Osteoblast (primary cell): ENCODE data around the gene ATG16L2. TPM values are rescaled to one million over a fixed set of nuclear protein-coding genes. Genes with fewer than 3 reads are reported as not detected.
A peak's percentile ranks its signal among the peaks of the same experiment; 100 is the strongest.

Experiments
- DNase-seq: peaks from one replicate; pipeline ENCODE4 v3.0.0; 2011; ENCODE audit warnings: low spot score, mixed read lengths; ENCODE audit not compliant: insufficient read length; ENCODE audit errors: missing footprints
- H2AFZ ChIP-seq: 2 replicates; pipeline ENCODE4 v1.6.0; 2011; ENCODE audit warnings: mild to moderate bottlenecking, low read length
- H3K27ac ChIP-seq: 2 replicates; pipeline ENCODE4 v1.5.1; 2011; ENCODE audit warnings: mild to moderate bottlenecking, low read depth, low read length, moderate library complexity
- H3K27me3 ChIP-seq: 2 replicates; pipeline ENCODE4 v1.6.0; 2012; ENCODE audit warnings: mild to moderate bottlenecking, control low read depth, inconsistent platforms, low read length, moderate library complexity; ENCODE audit not compliant: insufficient read depth
- H3K36me3 ChIP-seq: 2 replicates; pipeline ENCODE4 v1.5.1; 2011; ENCODE audit warnings: mild to moderate bottlenecking, low read length, control low read depth, moderate library complexity; ENCODE audit not compliant: insufficient read depth
- H3K4me1 ChIP-seq: 2 replicates; pipeline ENCODE4 v1.5.1; 2011; ENCODE audit warnings: mild to moderate bottlenecking, low read length, control low read depth, moderate library complexity; ENCODE audit not compliant: insufficient read depth
- H3K4me2 ChIP-seq: 2 replicates; pipeline ENCODE4 v1.6.0; 2011; ENCODE audit warnings: mild to moderate bottlenecking, low read length; ENCODE audit not compliant: insufficient read depth
- H3K4me3 ChIP-seq: fragments of 200-600 bp; sonication (generic); 3 replicates; pipeline ENCODE4 v1.5.1; 2012; ENCODE audit warnings: mild to moderate bottlenecking, low read length, inconsistent platforms; ENCODE audit not compliant: insufficient read depth
- H3K79me2 ChIP-seq: 2 replicates; pipeline ENCODE4 v1.6.0; 2012; ENCODE audit warnings: mild to moderate bottlenecking, low read length, control low read depth, inconsistent platforms; ENCODE audit not compliant: insufficient read depth
- H3K9me3 ChIP-seq: 2 replicates; pipeline ENCODE4 v1.5.1; 2011; ENCODE audit warnings: low read depth, low read length, control low read depth
- H4K20me1 ChIP-seq: 2 replicates; pipeline ENCODE4 v1.6.0; 2012; ENCODE audit warnings: mild to moderate bottlenecking, low read length, control low read depth; ENCODE audit not compliant: insufficient read depth
- total RNA-seq: library from RNA; depleted of rRNA; stranded (reverse); fragments of >200 nt; gene quantifications from 2 replicates; pipeline ENCODE4 v1.2.3, GENCODE V29; 2012
- TF ChIP-seq, protein P1 (sequence below): IDR thresholded peaks from 2 replicates; pipeline ENCODE4 v1.5.1; 2011; ENCODE audit warnings: mild to moderate bottlenecking, low read depth, low read length, moderate library complexity; ENCODE audit errors: extremely low read depth

ATG16L2 gene
- total RNA-seq, 1 donor, result 11.9 TPM

DNA sequence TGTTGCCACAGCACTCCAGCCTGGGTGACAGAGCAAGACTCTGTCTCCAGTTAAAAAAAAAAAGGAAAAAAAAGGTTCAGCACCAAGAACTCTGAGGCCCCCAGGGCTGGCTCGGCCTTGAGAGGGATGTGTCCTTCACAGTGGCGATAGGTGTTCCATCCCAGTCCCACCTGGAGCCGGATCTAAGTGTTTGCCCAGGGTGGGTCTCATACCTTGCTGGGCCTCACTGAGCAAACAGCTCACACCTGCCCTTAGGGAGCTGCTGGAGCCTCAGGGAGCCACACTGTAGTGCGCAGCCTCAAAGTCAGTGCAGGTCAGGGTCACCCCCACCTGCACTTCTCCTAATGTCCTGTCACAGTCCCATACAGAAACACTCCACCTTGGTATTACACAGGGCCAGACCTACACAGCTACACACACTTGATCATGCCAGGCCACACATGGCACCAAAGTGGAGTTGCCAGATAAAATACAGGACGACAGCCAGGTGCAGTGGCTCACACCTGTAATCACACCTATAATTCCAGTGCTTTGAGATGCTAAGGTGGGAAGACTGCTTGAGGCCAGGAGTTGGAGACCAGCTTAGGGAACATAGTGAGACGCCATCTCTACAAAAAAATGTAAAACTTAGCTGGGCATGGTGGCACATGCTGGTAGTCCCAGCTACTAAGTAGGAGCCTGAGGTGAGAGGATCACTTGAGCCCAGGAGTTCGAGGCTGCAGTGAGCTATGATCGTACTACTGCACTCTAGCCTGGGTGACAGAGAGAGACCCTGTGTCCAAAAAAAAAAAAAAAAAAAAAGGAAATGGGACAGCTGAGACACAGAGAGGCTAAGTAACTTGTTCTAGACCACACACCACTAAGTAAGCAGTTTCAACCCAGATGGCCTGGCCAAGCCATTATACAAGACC, 27.7 kb upstream of the ATG16L2 start:
- TF ChIP-seq, protein P1, sequence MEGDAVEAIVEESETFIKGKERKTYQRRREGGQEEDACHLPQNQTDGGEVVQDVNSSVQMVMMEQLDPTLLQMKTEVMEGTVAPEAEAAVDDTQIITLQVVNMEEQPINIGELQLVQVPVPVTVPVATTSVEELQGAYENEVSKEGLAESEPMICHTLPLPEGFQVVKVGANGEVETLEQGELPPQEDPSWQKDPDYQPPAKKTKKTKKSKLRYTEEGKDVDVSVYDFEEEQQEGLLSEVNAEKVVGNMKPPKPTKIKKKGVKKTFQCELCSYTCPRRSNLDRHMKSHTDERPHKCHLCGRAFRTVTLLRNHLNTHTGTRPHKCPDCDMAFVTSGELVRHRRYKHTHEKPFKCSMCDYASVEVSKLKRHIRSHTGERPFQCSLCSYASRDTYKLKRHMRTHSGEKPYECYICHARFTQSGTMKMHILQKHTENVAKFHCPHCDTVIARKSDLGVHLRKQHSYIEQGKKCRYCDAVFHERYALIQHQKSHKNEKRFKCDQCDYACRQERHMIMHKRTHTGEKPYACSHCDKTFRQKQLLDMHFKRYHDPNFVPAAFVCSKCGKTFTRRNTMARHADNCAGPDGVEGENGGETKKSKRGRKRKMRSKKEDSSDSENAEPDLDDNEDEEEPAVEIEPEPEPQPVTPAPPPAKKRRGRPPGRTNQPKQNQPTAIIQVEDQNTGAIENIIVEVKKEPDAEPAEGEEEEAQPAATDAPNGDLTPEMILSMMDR, result no peak
- no peak overlapping the region for H3K4me3 ChIP-seq
- H3K27ac ChIP-seq, result no peak overlapping the region
- peak; percentile 13 for DNase-seq
- no peaks in the 10 kb centered on the region for H4K20me1 ChIP-seq
- no peaks in the 10 kb centered on the region for H3K9me3 ChIP-seq
- H3K4me1 ChIP-seq, result peaks cover 20% of the 10 kb centered on the region
- no peaks in the 10 kb centered on the region for H3K27me3 ChIP-seq
- H2AFZ ChIP-seq, result no peak overlapping the region
- H3K4me2 ChIP-seq, result no peak overlapping the region
- no peaks in the 10 kb centered on the region for H3K79me2 ChIP-seq
- no peaks in the 10 kb centered on the region for H3K36me3 ChIP-seq

DNA sequence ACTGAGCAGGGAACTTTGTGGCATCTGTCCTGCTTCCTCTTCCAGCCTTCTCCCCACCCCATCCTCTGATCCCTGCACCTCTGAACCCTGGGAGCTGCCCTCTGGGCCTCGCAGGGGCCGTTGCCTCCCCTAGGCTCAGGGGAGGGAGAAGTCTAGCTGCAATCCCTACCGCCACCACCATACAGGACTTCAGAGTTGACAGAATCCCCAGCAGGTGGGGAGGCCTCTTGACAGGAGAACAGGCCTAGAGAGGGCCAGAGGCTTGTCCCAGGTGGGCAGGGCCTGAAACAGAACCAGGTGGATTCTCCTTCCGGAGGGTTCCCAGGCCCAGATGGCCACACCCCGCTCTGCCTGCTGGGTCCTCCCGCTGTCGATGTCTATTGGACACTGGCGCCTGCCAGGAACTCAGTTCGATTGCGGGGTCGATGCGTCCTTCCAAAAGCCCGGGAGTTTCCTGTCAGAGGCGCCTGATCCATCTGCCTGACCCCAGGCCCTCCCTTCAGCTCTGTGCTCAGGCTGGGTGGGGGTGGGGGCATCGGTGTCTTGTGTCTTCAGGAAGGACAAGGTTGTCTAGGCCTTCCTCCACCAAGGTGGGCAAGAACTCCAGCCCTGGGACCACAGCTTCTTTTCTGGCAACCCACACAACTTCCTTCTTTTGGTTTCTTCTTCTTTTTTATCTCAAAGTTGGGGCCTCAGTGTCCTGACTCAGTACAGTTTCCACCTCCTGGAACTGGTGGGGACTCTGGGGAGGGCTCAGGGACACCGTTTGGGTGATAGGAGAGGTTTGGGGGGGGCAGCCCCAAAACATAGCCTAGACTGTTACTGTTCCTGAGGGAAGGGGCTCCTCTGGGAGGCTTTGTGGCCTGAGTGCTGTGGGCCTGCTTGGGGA, 26.8 kb upstream of the ATG16L2 start:
- TF ChIP-seq, protein P1, result no peak
- peaks cover 17% of the 10 kb centered on the region for H3K4me1 ChIP-seq
- no peak overlapping the region for H3K27ac ChIP-seq
- no peaks in the 10 kb centered on the region for H3K27me3 ChIP-seq
- H2AFZ ChIP-seq, result no peak overlapping the region
- H3K9me3 ChIP-seq, result no peaks in the 10 kb centered on the region
- H3K4me3 ChIP-seq, result no peak overlapping the region
- H4K20me1 ChIP-seq, result no peaks in the 10 kb centered on the region
- no peaks in the 10 kb centered on the region for H3K79me2 ChIP-seq
- peak; percentile 76 for DNase-seq
- H3K36me3 ChIP-seq, result no peaks in the 10 kb centered on the region
- no peak overlapping the region for H3K4me2 ChIP-seq

DNA sequence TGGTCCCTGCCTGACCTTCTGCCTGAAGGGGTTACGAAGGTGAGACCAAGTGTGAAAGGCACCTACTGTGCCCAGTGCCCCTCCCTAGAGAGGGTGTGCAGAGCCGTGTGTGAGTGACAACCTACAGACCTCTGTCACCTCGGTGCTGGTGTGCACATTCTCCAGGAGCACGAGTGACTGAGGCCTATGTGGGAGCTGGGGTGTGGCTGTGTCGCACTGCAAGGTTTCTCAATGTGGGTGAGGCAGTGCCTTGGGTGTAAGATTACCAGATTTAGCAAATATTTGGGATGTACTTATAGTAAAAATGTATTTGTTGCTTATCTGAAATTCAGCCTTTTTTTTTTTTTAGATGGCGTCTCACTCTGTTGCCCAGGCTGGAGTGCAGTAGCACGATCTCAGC, 26.0 kb upstream of the ATG16L2 start:
- peaks cover 21% of the 10 kb centered on the region for H3K4me1 ChIP-seq
- H4K20me1 ChIP-seq, result no peaks in the 10 kb centered on the region
- H3K36me3 ChIP-seq, result no peaks in the 10 kb centered on the region
- no peaks in the 10 kb centered on the region for H3K9me3 ChIP-seq
- H3K4me3 ChIP-seq, result no peak overlapping the region
- H3K27me3 ChIP-seq, result no peaks in the 10 kb centered on the region
- H3K4me2 ChIP-seq, result no peak overlapping the region
- peak; percentile 83 for DNase-seq
- H3K27ac ChIP-seq, result no peak overlapping the region
- H3K79me2 ChIP-seq, result no peaks in the 10 kb centered on the region
- no peak overlapping the region for H2AFZ ChIP-seq
- TF ChIP-seq, protein P1, result no peak
